ENCODE results near the gene SLIT3. TPM values are rescaled to one million over a fixed set of nuclear protein-coding genes. Genes with fewer than 3 reads are reported as not detected.

The SLIT3 gene
- total and polyA plus RNA-seq, 2 experiments from 2014 or later, result 0.59 to 0.71 TPM

GRCh38 chr5:168910874-168911273 lies 390.1 kb downstream of the SLIT3 start (continued):
- TF ChIP-seq CREB1 (CRISPR knock-in tag; IDR thresholded peaks at IDR 0.05; ENCODE audit: low read depth), result no peak

GRCh38 chr5:168908207-168908606 lies 392.7 kb downstream of the SLIT3 start:
- ATAC-seq (no peak), DNase-seq (ENCODE audit: low spot score) (no peak)
- TF ChIP-seq, protein P1, sequence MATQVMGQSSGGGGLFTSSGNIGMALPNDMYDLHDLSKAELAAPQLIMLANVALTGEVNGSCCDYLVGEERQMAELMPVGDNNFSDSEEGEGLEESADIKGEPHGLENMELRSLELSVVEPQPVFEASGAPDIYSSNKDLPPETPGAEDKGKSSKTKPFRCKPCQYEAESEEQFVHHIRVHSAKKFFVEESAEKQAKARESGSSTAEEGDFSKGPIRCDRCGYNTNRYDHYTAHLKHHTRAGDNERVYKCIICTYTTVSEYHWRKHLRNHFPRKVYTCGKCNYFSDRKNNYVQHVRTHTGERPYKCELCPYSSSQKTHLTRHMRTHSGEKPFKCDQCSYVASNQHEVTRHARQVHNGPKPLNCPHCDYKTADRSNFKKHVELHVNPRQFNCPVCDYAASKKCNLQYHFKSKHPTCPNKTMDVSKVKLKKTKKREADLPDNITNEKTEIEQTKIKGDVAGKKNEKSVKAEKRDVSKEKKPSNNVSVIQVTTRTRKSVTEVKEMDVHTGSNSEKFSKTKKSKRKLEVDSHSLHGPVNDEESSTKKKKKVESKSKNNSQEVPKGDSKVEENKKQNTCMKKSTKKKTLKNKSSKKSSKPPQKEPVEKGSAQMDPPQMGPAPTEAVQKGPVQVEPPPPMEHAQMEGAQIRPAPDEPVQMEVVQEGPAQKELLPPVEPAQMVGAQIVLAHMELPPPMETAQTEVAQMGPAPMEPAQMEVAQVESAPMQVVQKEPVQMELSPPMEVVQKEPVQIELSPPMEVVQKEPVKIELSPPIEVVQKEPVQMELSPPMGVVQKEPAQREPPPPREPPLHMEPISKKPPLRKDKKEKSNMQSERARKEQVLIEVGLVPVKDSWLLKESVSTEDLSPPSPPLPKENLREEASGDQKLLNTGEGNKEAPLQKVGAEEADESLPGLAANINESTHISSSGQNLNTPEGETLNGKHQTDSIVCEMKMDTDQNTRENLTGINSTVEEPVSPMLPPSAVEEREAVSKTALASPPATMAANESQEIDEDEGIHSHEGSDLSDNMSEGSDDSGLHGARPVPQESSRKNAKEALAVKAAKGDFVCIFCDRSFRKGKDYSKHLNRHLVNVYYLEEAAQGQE (IDR thresholded peaks at IDR 0.05; ENCODE audit: unreplicated experiment), result no peak
- TF ChIP-seq ZNF331 (CRISPR knock-in tag; IDR thresholded peaks at IDR 0.05; ENCODE audit: low read depth) (no peak), ETS1 (IDR thresholded peaks at IDR 0.05) (no peak), EZH2phosphoT487 (IDR thresholded peaks at IDR 0.05; ENCODE audit: unreplicated experiment) (no peak), POLR2AphosphoS5 (IDR thresholded peaks at IDR 0.05; ENCODE audit: low read depth) (no peak)
- peaks cover 7% of the 10 kb centered on the region; the same call in 2 of the 3 replicates for H3K4me1 Mint-ChIP-seq
- H3K36me3 Mint-ChIP-seq (ENCODE audit: low read depth), result no peaks in the 10 kb centered on the region
- no peak overlapping the region for H3K4me2 ChIP-seq
- H3K9me3 Mint-ChIP-seq, result no peaks in the 10 kb centered on the region
- H3K27me3 Mint-ChIP-seq (ENCODE audit: insufficient read depth, low read depth, poor library complexity), result peaks cover 3% of the 10 kb centered on the region
- H3K4me1 ChIP-seq (ENCODE audit: insufficient read depth), result peaks cover 9% of the 10 kb centered on the region; the same call in 1 of the 2 replicates
- no peaks in the 10 kb centered on the region for H3F3A ChIP-seq (replicated peaks; ENCODE audit: low read depth)
- no peak overlapping the region for H3K4me3 Mint-ChIP-seq
- no peak overlapping the region for H3K27ac ChIP-seq (ENCODE audit: low read depth)
- no peaks in the 10 kb centered on the region for H3K36me3 ChIP-seq (ENCODE audit: insufficient read depth)
- H4K20me1 ChIP-seq (replicated peaks; ENCODE audit: insufficient read depth), result no peaks in the 10 kb centered on the region
- H3K27ac Mint-ChIP-seq, result no peak overlapping the region
- no peaks in the 10 kb centered on the region for H3K79me2 ChIP-seq (replicated peaks; ENCODE audit: insufficient read depth)
- H3K27me3 ChIP-seq (ENCODE audit: insufficient read depth), result no peaks in the 10 kb centered on the region
- no peak overlapping the region for H2AFZ ChIP-seq
- no peak overlapping the region for H3K4me3 ChIP-seq
- no peaks in the 10 kb centered on the region for H3K9me2 ChIP-seq (ENCODE audit: insufficient read depth)

- no peaks in the 10 kb centered on the region for H3F3A ChIP-seq (replicated peaks; ENCODE audit: low read depth)
- DNase-seq (ENCODE audit: low spot score) (no peak), ATAC-seq (no peak)
- no peak overlapping the region for H3K4me3 ChIP-seq
- H3K27me3 ChIP-seq (ENCODE audit: insufficient read depth), result no peaks in the 10 kb centered on the region
- no peak for TF ChIP-seq ZNF331 (CRISPR knock-in tag; IDR thresholded peaks at IDR 0.05; ENCODE audit: low read depth)
- no peak for TF ChIP-seq ETS1 (IDR thresholded peaks at IDR 0.05)
- no peak for TF ChIP-seq EZH2phosphoT487 (IDR thresholded peaks at IDR 0.05; ENCODE audit: unreplicated experiment)
- TF ChIP-seq CREB1 (CRISPR knock-in tag; IDR thresholded peaks at IDR 0.05; ENCODE audit: low read depth), result no peak
- no peak for TF ChIP-seq STAT1 (IDR thresholded peaks at IDR 0.05; ENCODE audit: unreplicated experiment)
- H3K4me1 ChIP-seq (ENCODE audit: insufficient read depth), result peaks cover 9% of the 10 kb centered on the region; the same call in 1 of the 2 replicates
- no peaks in the 10 kb centered on the region for H3K9me3 Mint-ChIP-seq
- no peaks in the 10 kb centered on the region for H3K9me2 ChIP-seq (ENCODE audit: insufficient read depth)
- H3K27ac ChIP-seq (ENCODE audit: low read depth), result no peak overlapping the region
- H3K4me1 Mint-ChIP-seq, result peaks cover 18% of the 10 kb centered on the region
- H3K27ac Mint-ChIP-seq, result no peak overlapping the region
- H3K36me3 Mint-ChIP-seq (ENCODE audit: low read depth), result no peaks in the 10 kb centered on the region
- no peaks in the 10 kb centered on the region for H3K36me3 ChIP-seq (ENCODE audit: insufficient read depth)
- peaks cover 1% of the 10 kb centered on the region for H3K27me3 Mint-ChIP-seq (ENCODE audit: insufficient read depth, low read depth, poor library complexity)
- H4K20me1 ChIP-seq (replicated peaks; ENCODE audit: insufficient read depth), result no peaks in the 10 kb centered on the region
- no peak overlapping the region for H3K4me3 Mint-ChIP-seq
- H2AFZ ChIP-seq, result no peak overlapping the region
- H3K4me2 ChIP-seq, result no peak overlapping the region
- H3K79me2 ChIP-seq (replicated peaks; ENCODE audit: insufficient read depth), result no peaks in the 10 kb centered on the region
These were observed 397.9 kb downstream of the SLIT3 start for GRCh38 chr5:168903061-168903460.

Data from GM23338 (cell line).